ENCODE results near the gene HIVEP2.

- TF ChIP-seq CTCF (IDR thresholded peaks at IDR 0.05 in 8 of 11, conservative IDR thresholded peaks at IDR 0.05 in 3 of 11) (no peak), POLR2AphosphoS5 (IDR thresholded peaks at IDR 0.05) (no peak)
Observed at GRCh38 chr6:142839686-142840040, 105.3 kb downstream of the HIVEP2 start.
